Left cardiac atrium (tissue), 4 donors: ENCODE measurements around the gene FADS2. TPM values are rescaled to one million over a fixed set of nuclear protein-coding genes. Genes with fewer than 3 reads are reported as not detected.

Experiments used
- ATAC-seq, 2 donors: fragments of 200-7000 bp; cut with Tn5 transposase; one replicate each; pipeline ENCODE4 v1.9.1; 2020; ENCODE audit warnings: mild to moderate bottlenecking in 2 of 2, moderate library complexity in 2 of 2
- DNase-seq: peaks from one replicate; pipeline ENCODE4 v3.0.0-alpha.2; 2020
- intact Hi-C, 2 donors: fragments of 100-400 bp; cut with DNase I; formaldehyde crosslinking; loops; one replicate each; pipeline versions ENCODE4 v1.14.1 to v1.15.1; 2022 to 2023
- total RNA-seq, 2 donors: library from RNA; stranded (reverse); fragmentation: NEBNext Ultra II Directional; extraction: Animal tissue kit (Norgen Biotek cat#: 25700); gene quantifications; one replicate each; pipeline ENCODE4 v1.2.1, GENCODE V29; 2021
- donor health status: DM: no; HTN: yes; CAD: no.
- donor health status: DM: no; HTN: yes; CAD: no; lungs with severe emphysema.
- donor health status: DM: yes; HTN: yes; CAD: no.
- donor health status: Dilated cardiomyopathy.

FADS2 gene
- total RNA-seq, 2 donors from 2014 or later = 26.3 to 67.5 TPM

- DNase-seq (peak; percentile 74), ATAC-seq (peak; percentile 42 to 60)
- intact Hi-C loops = loop anchor here in 1 of 2 donors (5.0 kb wide), 1 partner anchor 36 kb away; no protein-coding TSS in a partner anchor
Observed at GRCh38 chr11:61815790-61816735, 12.0 kb upstream of the FADS2 start.

- intact Hi-C loops = loop anchor here in 1 of 2 donors (5.0 kb wide), 1 partner anchor 35 kb away; no protein-coding TSS in a partner anchor
- DNase-seq (peak; percentile 94), ATAC-seq (peak; percentile 68 to 72)
Observed at GRCh38 chr11:61816736-61817455, 11.2 kb upstream of the FADS2 start, which contains the start of gene FADS1. Gene FADS1, minus strand, starts transcription at chr11:61817003. Its CDS starts 74 bp downstream, at chr11:61816929.

DNA sequence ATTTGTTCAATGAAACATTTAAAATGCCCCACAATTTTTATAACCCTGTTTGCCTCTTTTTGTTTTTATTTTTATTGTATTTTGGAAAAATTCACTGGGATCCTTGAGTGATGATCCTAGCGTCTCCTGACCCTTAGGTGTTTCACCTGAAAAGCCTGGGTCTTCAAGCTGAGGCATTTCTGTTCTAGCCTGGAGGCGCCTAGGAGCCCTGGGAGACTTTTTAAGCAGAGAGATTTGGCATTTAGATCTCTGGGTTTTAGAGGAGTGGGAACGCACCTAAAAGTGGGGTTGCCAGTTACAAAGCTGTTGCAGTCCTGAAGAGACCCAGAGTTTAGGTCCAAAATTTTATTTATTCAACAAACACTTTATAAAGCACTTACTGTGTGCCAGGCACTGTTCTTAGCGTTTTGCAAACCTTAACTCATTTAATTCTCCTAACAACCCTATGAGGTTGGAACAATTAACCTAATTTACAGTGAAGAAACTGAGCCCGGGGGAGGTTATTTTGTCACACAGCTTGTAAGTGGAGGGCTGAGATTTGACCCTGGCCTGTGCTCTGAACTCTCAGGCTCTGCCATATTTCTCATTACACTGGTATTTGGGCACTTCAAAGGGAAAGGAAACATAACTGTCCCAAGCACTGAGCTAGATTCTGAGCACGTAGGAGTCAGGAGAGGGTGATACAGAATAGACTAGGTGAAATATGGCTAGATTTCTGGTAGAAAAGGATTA lies 10.5 kb upstream of the FADS2 start:
- no peak for DNase-seq
- ATAC-seq = no peak
- intact Hi-C loops = loop anchor here in 1 of 2 donors (5.0 kb wide), 1 partner anchor 35 kb away; no protein-coding TSS in a partner anchor

DNA sequence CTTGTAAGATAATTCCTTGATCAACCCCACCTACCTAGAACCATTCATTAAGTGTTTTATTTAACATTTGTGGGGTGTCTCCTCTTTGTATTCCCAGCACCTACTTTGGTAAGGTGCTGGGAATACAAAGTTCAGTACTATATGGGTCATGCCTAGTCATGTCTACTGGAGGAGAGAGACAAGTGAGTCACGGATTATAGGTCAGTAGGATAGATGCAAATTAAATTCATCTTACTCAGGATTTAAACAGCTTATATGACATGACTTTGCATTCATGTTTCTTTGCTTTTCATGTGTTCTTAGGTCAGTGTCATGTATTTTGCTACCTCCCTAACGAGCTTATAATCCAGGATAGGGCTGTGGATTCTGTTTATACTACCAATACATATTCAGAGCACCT lies 7.9 kb upstream of the FADS2 start:
- no peak for ATAC-seq

DNA sequence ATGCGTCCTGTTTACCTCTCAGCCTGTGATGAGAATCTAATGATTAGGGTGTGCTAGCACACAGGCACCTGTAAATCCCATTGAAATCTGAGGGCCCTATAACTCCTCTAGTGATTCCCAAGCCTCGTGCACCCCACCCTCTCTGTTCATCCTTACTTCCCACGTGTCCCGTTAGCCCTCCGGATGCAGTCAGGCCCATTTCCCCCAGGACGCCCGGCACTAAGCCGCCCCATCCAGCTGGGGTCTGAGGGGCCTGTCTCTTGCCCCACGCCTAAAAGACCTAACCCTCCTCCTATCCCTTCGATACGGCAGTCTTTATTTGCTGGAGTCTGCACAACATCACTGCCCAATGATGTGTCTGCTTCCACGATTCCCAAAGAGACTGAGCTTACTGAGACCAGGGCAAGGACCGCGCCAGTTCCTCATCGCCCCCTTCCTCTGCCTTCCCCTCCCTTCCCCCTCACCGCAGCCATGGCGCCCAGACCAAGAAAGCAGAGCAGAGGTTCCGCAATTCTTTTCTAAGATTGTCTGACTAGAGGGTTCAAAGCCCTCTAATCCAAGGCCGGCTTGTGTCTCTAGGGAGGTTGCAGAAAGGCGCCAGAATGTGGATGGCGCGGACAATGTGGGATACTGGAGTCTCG lies 1.1 kb upstream of the FADS2 start:
- ATAC-seq (peak in 1 of 2 donors; percentile 17), DNase-seq (no peak)
- intact Hi-C loops = no loop called here

More for the DNA sequence above, 7.9 kb upstream of the FADS2 start:
- no peak for DNase-seq
- intact Hi-C loops = no loop called here

DNA sequence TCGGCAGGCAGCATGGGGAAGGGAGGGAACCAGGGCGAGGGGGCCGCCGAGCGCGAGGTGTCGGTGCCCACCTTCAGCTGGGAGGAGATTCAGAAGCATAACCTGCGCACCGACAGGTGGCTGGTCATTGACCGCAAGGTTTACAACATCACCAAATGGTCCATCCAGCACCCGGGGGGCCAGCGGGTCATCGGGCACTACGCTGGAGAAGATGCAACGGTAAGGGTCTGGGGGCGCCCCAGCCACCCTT lies 204 bp downstream of the FADS2 start:
- intact Hi-C loops = no loop called here
- ATAC-seq (no peak), DNase-seq (no peak)

GRCh38 chr11:61828629-61829407 lies 718 bp downstream of the FADS2 start:
- ATAC-seq (peak; percentile 25 to 45), DNase-seq (no peak)
- intact Hi-C loops = no loop called here

DNA sequence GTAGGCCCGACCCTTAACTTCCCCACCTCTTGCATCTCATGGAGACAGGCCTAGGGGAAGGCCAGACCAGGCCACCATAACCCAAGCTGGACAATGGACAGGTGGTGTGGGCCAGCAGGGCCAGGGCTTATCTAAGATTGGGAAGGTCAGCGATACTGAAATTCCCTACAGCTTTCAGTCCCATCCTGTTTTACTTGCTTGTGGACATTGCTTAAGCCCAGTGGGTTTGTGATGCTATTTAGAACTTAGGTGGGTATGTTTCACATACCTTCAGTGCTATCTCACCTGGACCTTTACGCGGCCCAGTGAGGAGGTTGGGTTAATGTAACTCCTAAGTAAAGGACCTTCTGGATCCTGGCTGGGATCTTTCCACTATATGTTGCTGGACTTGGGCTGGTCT lies 1.7 kb downstream of the FADS2 start:
- ATAC-seq = no peak
- intact Hi-C loops = no loop called here
- no peak for DNase-seq

DNA sequence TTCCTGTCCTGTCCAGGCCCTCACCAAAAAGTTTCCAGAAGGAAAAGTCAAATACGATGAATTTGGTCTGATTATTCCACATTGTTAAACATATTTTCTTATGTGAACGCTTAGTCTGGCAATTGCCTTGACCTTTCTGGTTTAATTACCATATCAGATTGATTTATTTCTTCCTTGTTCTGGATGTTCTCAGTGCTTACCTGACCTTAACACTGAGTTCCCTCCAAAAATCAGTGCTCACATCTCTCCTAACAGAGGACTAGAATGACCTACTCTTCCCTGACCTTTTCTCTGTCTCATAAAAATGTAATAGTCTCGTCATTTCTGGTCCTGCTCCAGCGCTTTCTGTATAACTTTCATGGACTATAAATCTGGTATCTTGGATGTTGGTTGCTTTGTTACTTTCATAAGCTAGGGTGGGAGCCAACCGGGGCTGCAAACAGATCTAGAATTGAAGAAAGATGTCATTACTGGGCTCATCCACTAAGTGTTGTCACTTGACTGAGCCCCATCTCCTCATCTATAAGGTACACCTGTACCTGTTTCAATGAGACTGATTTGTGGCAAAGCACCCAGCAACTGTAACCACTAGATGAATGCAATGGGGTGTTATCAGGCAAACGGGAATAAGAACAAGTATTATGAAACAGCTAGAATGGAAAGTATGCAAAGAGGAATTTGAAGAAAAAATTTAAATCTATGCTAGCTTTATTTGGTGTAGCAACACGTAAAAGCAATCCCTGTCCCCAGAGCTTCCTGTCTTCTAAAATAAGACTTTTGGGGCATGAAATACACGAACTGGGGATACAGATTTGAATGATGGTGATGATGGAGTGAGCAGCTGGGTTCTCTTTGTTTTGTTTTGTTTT lies 2.4 kb downstream of the FADS2 start:
- ATAC-seq (no peak), DNase-seq (no peak)
- intact Hi-C loops = no loop called here

- DNase-seq = no peak
- no peak for ATAC-seq
Observed at GRCh38 chr11:61832207-61832606, 4.1 kb downstream of the FADS2 start.

DNA sequence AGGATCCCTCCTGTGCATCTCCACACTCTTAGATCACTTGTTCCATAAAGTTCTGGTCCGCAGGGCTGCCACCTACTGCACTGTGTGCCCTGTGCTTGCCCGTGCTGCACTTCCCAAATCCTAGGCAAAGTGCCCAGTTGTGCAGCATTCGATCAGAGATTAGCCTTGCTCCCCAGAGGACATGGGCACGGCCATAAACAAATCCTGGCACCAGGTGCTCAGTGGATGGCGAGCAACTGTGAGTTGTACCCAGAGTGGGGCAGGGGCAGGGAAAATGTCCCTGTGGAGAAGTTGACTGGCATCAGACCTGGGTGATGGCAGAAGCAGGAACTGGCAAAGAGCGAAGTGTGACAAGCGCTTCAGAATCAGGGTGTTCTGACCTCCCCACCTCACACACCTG lies 4.7 kb downstream of the FADS2 start:
- DNase-seq (no peak), ATAC-seq (no peak)
- intact Hi-C loops = no loop called here

More at GRCh38 chr11:61832207-61832606, 4.1 kb downstream of the FADS2 start:
- intact Hi-C loops = no loop called here

- ATAC-seq = no peak
- DNase-seq = no peak
- intact Hi-C loops = no loop called here
Observed at GRCh38 chr11:61833471-61833870, 5.4 kb downstream of the FADS2 start.

GRCh38 chr11:61833926-61834277 lies 5.8 kb downstream of the FADS2 start:
- no peak for DNase-seq
- intact Hi-C loops = no loop called here
- no peak for ATAC-seq

DNA sequence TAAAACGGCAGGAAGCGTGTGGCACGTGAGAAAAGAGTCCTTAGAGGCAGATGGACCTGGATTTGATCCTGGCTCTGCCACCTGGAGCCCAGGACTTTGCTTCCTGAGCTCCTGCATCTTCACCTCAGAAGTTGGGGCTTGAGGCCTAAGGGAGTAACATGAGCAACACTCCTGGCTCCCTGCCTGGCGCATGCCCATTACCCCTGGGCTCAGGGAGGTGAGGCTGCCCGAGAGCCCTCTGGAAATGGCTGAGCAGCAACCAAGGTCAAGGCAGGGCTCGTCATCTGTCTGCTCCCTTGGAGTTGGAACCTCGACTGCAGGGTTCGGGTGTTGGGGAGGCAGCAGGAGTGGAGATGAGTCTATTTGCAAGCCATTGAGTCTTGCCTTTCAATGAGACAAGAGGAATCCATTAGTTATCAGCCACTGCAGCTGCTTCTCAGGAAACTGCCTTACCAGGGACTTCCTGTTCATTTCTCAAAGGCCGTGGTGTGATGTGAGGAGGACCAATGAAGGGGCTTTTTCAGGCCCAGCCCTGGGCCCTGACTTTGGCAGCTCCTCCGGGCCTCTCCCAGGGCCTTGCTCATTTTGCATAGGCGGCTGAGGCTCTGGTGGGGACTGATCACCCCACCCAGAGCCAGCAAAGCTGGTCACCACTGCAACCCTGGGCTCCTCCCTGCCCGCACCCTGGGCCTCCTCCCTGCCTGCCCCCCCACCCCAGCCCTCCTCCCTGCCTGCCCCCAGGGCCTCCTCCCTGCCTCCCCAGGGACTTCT lies 6.4 kb downstream of the FADS2 start:
- DNase-seq (peak; percentile 79), ATAC-seq (peak; percentile 85 to 91)
- intact Hi-C loops = no loop called here

GRCh38 chr11:61836193-61836592 lies 8.1 kb downstream of the FADS2 start:
- intact Hi-C loops = no loop called here
- DNase-seq (no peak), ATAC-seq (no peak)

DNA sequence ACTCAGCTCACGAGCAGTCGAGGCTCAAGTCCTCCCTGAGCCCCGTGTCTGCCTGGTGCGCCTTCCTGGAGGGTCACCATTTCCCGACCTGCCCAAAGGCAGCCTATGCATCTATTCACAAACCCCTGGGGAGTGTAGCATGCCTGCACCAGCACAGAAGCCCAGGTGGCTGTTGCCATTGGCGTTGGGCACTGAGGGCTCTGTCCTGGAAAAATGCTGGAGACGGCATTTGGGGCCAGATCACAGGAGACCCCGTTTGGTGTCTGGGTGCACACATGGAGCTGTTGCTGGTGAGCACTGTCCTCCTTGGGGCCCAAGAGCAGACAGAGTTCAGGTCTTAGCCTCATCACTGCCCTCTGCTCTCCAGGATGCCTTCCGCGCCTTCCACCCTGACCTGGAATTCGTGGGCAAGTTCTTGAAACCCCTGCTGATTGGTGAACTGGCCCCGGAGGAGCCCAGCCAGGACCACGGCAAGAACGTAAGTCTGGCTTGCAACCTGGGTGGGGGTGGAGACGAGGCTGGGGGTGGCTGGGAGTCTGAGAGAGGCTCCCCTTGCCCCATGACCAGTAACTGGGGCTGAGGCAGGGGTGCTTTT lies 9.4 kb downstream of the FADS2 start:
- intact Hi-C loops = no loop called here
- no peak for DNase-seq
- no peak for ATAC-seq
